PC-9 (cell line): Measurements from ENCODE around the gene OCSTAMP.

ENCODE experiments used
- EZH2 ChIP-seq: fragments of 200-600 bp; sonication (generic); IDR thresholded peaks from 2 replicates; pipeline ENCODE4 v1.8.0; 2017; ENCODE audit warnings: antibody characterized with exemption, low read depth
- TF ChIP-seq, protein P1 (sequence below): fragments of 200-600 bp; sonication (generic); conservative IDR thresholded peaks from 2 replicates; pipeline ENCODE4 v1.6.1; 2017; ENCODE audit warnings: mixed run types, antibody characterized with exemption, mild to moderate bottlenecking, moderate library complexity

DNA sequence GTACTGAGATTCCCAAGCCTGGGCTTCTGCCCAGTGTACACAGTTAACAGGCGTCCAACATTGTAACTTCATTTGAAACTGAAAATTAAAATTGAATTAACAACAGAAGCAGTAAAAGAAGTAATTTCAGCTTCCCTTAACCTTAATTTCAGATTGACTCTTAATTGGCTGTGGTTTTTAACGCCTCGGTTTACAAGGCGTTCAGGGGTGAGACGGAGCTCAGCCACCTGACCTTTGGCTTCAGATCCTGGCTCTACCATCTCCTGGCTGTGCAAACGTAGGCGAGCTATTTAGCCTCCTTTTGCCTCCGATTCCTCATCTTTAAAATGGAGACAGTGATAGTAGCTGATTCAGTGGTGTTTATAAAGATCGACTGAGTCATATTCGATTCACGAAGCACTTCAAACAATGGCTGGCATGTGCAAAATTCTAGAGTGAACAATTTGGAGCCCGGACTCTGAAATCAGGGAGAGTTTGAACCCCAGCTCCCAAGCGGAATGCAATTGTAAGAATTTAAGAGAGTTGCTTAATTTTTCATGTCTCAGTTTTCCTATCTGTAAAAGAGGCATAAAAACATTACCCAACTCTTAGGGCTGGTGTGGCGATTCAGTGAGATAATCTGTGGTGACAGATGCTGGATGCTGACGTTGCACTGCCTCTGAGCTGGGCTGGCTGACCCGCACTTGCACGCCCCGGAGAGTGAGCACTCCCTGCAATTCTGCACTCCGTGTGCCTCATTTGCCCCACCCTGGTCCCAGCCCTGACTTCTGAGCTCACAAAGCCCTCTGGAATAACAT, 23.5 kb upstream of the OCSTAMP start:
- no peak for TF ChIP-seq EZH2
- TF ChIP-seq, protein P1, sequence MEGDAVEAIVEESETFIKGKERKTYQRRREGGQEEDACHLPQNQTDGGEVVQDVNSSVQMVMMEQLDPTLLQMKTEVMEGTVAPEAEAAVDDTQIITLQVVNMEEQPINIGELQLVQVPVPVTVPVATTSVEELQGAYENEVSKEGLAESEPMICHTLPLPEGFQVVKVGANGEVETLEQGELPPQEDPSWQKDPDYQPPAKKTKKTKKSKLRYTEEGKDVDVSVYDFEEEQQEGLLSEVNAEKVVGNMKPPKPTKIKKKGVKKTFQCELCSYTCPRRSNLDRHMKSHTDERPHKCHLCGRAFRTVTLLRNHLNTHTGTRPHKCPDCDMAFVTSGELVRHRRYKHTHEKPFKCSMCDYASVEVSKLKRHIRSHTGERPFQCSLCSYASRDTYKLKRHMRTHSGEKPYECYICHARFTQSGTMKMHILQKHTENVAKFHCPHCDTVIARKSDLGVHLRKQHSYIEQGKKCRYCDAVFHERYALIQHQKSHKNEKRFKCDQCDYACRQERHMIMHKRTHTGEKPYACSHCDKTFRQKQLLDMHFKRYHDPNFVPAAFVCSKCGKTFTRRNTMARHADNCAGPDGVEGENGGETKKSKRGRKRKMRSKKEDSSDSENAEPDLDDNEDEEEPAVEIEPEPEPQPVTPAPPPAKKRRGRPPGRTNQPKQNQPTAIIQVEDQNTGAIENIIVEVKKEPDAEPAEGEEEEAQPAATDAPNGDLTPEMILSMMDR = no peak
